RWPE2 (cell line): ENCODE results near the gene PLPP2.

Experiments
- ATAC-seq: fragments of 200-7000 bp; cut with Tn5 transposase; 3 replicates; pipeline ENCODE4 v1.9.1; 2021; ENCODE audit warnings: low read depth
- DNase-seq: peaks from one replicate; pipeline ENCODE4 v3.0.0-alpha.2; 2020; ENCODE audit warnings: low spot score
- H3K27ac ChIP-seq: fragments of 450-650 bp; 2 replicates; pipeline ENCODE4 v1.5.1; 2017; ENCODE audit warnings: mild to moderate bottlenecking; ENCODE audit not compliant: poor library complexity, severe bottlenecking
- H3K27me3 ChIP-seq: fragments of 250-450 bp; sonication (Bioruptor Pico); 2 replicates; pipeline ENCODE4 v1.5.1; 2021; ENCODE audit warnings: mild to moderate bottlenecking, moderate library complexity; ENCODE audit not compliant: insufficient read depth, poor library complexity, severe bottlenecking
- H3K36me3 ChIP-seq: fragments of 250-450 bp; sonication (Bioruptor Pico); 2 replicates; pipeline ENCODE4 v1.5.1; 2020; ENCODE audit warnings: low read depth, mild to moderate bottlenecking, moderate library complexity
- H3K4me1 ChIP-seq: fragments of 250-450 bp; sonication (Bioruptor Pico); 2 replicates; pipeline ENCODE4 v1.5.1; 2021; ENCODE audit warnings: mild to moderate bottlenecking, moderate library complexity; ENCODE audit not compliant: insufficient read depth, poor library complexity, severe bottlenecking
- H3K4me3 ChIP-seq: fragments of 250-450 bp; sonication (Bioruptor Pico); 2 replicates; pipeline ENCODE4 v1.5.1; 2021; ENCODE audit warnings: mild to moderate bottlenecking, moderate library complexity; ENCODE audit not compliant: severe bottlenecking
- H3K9me3 ChIP-seq: fragments of 250-450 bp; sonication (Bioruptor Pico); 2 replicates; pipeline ENCODE4 v1.5.1; 2021; ENCODE audit warnings: mild to moderate bottlenecking, moderate library complexity; ENCODE audit not compliant: severe bottlenecking
- TF ChIP-seq, protein P1 (sequence below): fragments of 450-650 bp; IDR thresholded peaks from one replicate; pipeline ENCODE4 v1.5.1; 2017; ENCODE audit warnings: mild to moderate bottlenecking, moderate library complexity; ENCODE audit not compliant: poor library complexity, severe bottlenecking

The PLPP2 gene

GRCh38 chr19:281156-281853, 9.9 kb downstream of the PLPP2 start:
- no peaks in the 10 kb centered on the region for H3K4me1 ChIP-seq
- no peaks in the 10 kb centered on the region for H3K27me3 ChIP-seq
- no peak overlapping the region for H3K4me3 ChIP-seq
- H3K9me3 ChIP-seq, result no peaks in the 10 kb centered on the region
- TF ChIP-seq, protein P1, sequence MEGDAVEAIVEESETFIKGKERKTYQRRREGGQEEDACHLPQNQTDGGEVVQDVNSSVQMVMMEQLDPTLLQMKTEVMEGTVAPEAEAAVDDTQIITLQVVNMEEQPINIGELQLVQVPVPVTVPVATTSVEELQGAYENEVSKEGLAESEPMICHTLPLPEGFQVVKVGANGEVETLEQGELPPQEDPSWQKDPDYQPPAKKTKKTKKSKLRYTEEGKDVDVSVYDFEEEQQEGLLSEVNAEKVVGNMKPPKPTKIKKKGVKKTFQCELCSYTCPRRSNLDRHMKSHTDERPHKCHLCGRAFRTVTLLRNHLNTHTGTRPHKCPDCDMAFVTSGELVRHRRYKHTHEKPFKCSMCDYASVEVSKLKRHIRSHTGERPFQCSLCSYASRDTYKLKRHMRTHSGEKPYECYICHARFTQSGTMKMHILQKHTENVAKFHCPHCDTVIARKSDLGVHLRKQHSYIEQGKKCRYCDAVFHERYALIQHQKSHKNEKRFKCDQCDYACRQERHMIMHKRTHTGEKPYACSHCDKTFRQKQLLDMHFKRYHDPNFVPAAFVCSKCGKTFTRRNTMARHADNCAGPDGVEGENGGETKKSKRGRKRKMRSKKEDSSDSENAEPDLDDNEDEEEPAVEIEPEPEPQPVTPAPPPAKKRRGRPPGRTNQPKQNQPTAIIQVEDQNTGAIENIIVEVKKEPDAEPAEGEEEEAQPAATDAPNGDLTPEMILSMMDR, result no peak
- DNase-seq, result no peak
- H3K36me3 ChIP-seq, result 0 out of 2 replicates have a peak, but pooled peaks cover 3% of the 10 kb centered on the region
- no peak overlapping the region for H3K27ac ChIP-seq
- ATAC-seq, result no peak

DNA sequence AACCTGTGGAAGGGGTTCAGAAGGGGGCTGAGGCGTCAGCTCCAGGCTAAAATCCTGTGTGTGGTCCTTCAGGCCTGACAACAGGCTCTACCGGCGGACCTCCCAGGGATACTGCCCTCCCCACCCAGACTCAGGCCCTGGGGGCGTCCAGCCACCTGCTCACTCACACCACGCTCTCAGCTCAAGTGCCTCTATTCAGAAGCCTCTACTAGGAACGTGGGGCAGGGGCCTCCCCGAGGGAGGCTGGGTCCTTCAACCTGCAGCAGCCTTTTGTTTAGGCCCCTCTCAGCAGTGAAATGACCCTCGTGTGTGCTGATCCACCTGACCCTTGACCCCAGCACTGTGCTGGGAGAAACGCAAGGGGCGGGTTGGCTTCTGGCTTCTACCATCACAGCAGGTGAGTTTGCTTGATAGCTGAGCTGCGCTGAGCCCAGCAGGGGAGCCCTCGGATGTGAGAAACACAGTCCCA, 10.6 kb downstream of the PLPP2 start:
- no peak for ATAC-seq

DNA sequence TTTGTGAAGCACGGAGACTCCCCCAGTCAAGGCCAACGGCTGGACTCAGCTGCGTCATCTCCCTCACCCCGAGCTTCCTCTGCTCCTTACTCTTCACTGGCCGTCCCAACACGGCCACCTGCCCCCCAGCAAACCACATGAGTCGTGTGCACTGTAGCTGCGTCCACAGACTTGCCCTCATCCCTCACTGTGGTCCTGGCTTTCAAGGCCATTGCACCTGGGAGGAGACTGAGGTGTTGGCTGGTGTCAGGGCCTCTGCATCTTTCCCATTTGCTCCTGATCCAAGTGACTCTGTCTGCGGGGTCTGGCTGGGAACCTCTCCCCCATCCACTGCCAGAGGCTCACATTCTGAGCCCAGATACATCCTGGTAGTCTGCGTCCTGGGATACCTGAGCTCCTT, 11.5 kb downstream of the PLPP2 start:
- no peaks in the 10 kb centered on the region for H3K4me1 ChIP-seq
- H3K4me3 ChIP-seq, result no peak overlapping the region
- H3K9me3 ChIP-seq, result no peaks in the 10 kb centered on the region
- TF ChIP-seq, protein P1, result no peak
- no peak overlapping the region for H3K27ac ChIP-seq
- ATAC-seq (no peak), DNase-seq (no peak)
- no peaks in the 10 kb centered on the region for H3K27me3 ChIP-seq
- 0 out of 2 replicates have a peak, but pooled peaks cover 3% of the 10 kb centered on the region for H3K36me3 ChIP-seq

More for the DNA sequence above, 10.6 kb downstream of the PLPP2 start:
- DNase-seq, result no peak
- no peaks in the 10 kb centered on the region for H3K27me3 ChIP-seq
- 0 out of 2 replicates have a peak, but pooled peaks cover 3% of the 10 kb centered on the region for H3K36me3 ChIP-seq
- no peaks in the 10 kb centered on the region for H3K4me1 ChIP-seq
- H3K9me3 ChIP-seq, result no peaks in the 10 kb centered on the region
- H3K4me3 ChIP-seq, result no peak overlapping the region
- TF ChIP-seq, protein P1, result no peak
- no peak overlapping the region for H3K27ac ChIP-seq

DNA sequence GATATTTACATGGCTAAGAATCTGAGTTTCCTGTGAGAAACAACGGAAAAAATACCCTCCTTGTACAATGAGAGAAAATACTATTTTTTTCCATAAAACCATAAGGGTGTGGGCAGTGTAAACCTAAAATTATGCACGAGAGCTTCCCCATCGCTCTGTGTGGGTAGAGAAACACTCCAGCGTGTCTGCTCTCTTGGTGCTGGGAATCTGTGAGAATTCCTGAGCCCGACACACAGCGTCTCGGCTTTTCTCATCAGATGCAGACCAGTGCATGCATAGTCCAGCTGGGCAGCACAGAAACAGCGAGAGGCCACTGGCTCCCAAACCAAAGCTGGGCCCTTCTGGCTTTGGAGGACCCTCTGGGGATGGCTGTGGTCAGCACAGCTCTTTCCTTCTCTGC, 12.0 kb downstream of the PLPP2 start:
- TF ChIP-seq, protein P1, result no peak
- no peak overlapping the region for H3K4me3 ChIP-seq
- no peaks in the 10 kb centered on the region for H3K27me3 ChIP-seq
- DNase-seq (no peak), ATAC-seq (no peak)
- H3K27ac ChIP-seq, result no peak overlapping the region
- no peaks in the 10 kb centered on the region for H3K9me3 ChIP-seq
- H3K4me1 ChIP-seq, result no peaks in the 10 kb centered on the region
- H3K36me3 ChIP-seq, result 0 out of 2 replicates have a peak, but pooled peaks cover 3% of the 10 kb centered on the region

DNA sequence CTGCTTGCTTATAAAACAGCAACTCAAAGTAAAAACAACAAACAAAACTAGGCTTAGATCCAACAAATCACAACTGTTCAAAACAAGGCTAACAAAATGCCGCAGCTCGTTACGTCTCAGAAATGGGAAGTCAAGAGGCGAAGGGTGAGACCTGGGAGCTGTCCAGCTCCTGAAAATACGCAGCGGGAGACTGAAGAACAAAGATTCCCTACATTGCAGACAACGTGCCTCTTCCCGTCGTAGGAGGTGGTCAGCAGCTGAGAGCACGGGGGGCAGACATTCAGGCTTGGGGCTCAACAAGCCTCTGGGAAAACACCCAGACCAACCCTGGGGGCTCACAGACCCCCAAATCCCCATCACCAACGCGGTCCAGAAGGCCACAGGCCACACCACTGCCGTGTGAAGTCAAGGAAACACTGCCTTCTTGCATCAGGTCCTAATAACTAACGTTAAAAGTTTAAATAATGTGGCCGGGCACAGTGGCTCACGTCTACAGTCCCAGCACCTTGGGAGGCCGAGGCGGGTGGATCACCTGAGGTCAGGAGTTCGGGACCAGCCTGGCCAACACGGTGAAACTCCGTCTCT, 13.5 kb downstream of the PLPP2 start:
- H3K36me3 ChIP-seq, result no peaks in the 10 kb centered on the region
- DNase-seq (no peak), ATAC-seq (no peak)
- H3K9me3 ChIP-seq, result no peaks in the 10 kb centered on the region
- no peak overlapping the region for H3K27ac ChIP-seq
- TF ChIP-seq, protein P1, result no peak
- H3K4me3 ChIP-seq, result no peak overlapping the region
- no peaks in the 10 kb centered on the region for H3K4me1 ChIP-seq
- H3K27me3 ChIP-seq, result no peaks in the 10 kb centered on the region
